GM18526 (cell line): ENCODE measurements around the gene CCDC3.

Source experiments
- POLR2A ChIP-seq: IDR thresholded peaks from 3 replicates; pipeline ENCODE4 v1.6.1; 2011; ENCODE audit not compliant: insufficient read length; ENCODE audit errors: extremely low read depth

The CCDC3 gene

GRCh38 chr10:13001041-13001886 is at the start of gene CCDC3:
CCDC3 (minus strand) TSS chr10:13001713; CDS start chr10:13001570, 143 bp downstream.
- no peak for TF ChIP-seq POLR2A

GRCh38 chr10:13051126-13051694 is 49.7 kb upstream of the CCDC3 start:
- TF ChIP-seq POLR2A = no peak

- no peak for TF ChIP-seq POLR2A
These were observed 48.4 kb upstream of the CCDC3 start for GRCh38 chr10:13049774-13050420.

- TF ChIP-seq POLR2A = no peak
These were observed 47.2 kb upstream of the CCDC3 start for GRCh38 chr10:13048762-13049161.

GRCh38 chr10:13047529-13048206 is 46.2 kb upstream of the CCDC3 start:
- TF ChIP-seq POLR2A = no peak

GRCh38 chr10:13046851-13047528 is 45.5 kb upstream of the CCDC3 start:
- TF ChIP-seq POLR2A = no peak

GRCh38 chr10:13043520-13043919 is 42.0 kb upstream of the CCDC3 start:
- TF ChIP-seq POLR2A = no peak

- no peak for TF ChIP-seq POLR2A
These were observed 38.2 kb upstream of the CCDC3 start for GRCh38 chr10:13039761-13040160.

GRCh38 chr10:13038391-13038790 is 36.9 kb upstream of the CCDC3 start:
- TF ChIP-seq POLR2A = no peak

- no peak for TF ChIP-seq POLR2A
These were observed 36.3 kb upstream of the CCDC3 start for GRCh38 chr10:13037832-13038231.

- no peak for TF ChIP-seq POLR2A
These were observed 35.3 kb upstream of the CCDC3 start for GRCh38 chr10:13036841-13037240.

GRCh38 chr10:13026873-13027272 is 25.4 kb upstream of the CCDC3 start:
- no peak for TF ChIP-seq POLR2A

- no peak for TF ChIP-seq POLR2A
These were observed 22.2 kb upstream of the CCDC3 start for GRCh38 chr10:13023754-13024153.

- TF ChIP-seq POLR2A = no peak
These were observed 17.8 kb upstream of the CCDC3 start for GRCh38 chr10:13019280-13019679.

GRCh38 chr10:13018171-13018570 is 16.7 kb upstream of the CCDC3 start:
- no peak for TF ChIP-seq POLR2A
